ENCODE measurements around the gene TMEM184C. TPM values are rescaled to one million over a fixed set of nuclear protein-coding genes. Genes with fewer than 3 reads are reported as not detected.
A peak's percentile ranks its signal among the peaks of the same experiment; 100 is the strongest.

Gene TMEM184C
- total RNA-seq, 1 experiment from 2014 or later: 43.8 TPM

GRCh38 chr4:147633113-147633512 lies 15.9 kb downstream of the TMEM184C start:
- H3K27me3 Mint-ChIP-seq (ENCODE audit: low read depth): no peaks in the 10 kb centered on the region
- Histone ChIP-seq H3K9ac (ENCODE audit: extremely low read depth, insufficient read length, low read length) (no peak overlapping the region), H3K27me3 (ENCODE audit: insufficient read depth, low read length) (no peaks in the 10 kb centered on the region), H3T11ph (ENCODE audit: low read length) (no peak overlapping the region), H3K9me3 (ENCODE audit: control insufficient read depth, low read depth, low read length) (no peaks in the 10 kb centered on the region), H2BK5ac (ENCODE audit: insufficient read length, low read length) (no peak overlapping the region), H3K18ac (ENCODE audit: insufficient read length, low read depth, low read length) (no peak overlapping the region), H3K27ac (ENCODE audit: insufficient read length, low read depth, low read length) (no peak overlapping the region), H2AK5ac (ENCODE audit: insufficient read length, low read length) (no peak overlapping the region), H2AFZ (ENCODE audit: low read length) (no peak overlapping the region), H3K4ac (ENCODE audit: low read depth, low read length) (no peak overlapping the region), H4K91ac (ENCODE audit: insufficient read length, low read depth, low read length) (no peak overlapping the region), H4K5ac (ENCODE audit: insufficient read length, low read depth, low read length) (no peak overlapping the region), H2BK15ac (ENCODE audit: low read depth, low read length) (no peak overlapping the region), H3K79me1 (ENCODE audit: insufficient read depth, low read depth, low read length, poor library complexity, severe bottlenecking) (no peaks in the 10 kb centered on the region), H2BK20ac (ENCODE audit: low read depth, low read length, poor library complexity, severe bottlenecking) (no peak overlapping the region), H3K56ac (ENCODE audit: insufficient read length, low read depth, low read length) (no peak overlapping the region), H2BK12ac (ENCODE audit: insufficient read length, low read depth, low read length) (no peak overlapping the region), H4K20me1 (ENCODE audit: control insufficient read depth, insufficient read depth, insufficient read length) (no peaks in the 10 kb centered on the region), H4K8ac (replicated peaks; ENCODE audit: insufficient read length, low read depth, low read length) (no peak overlapping the region), H3K23me2 (ENCODE audit: insufficient read length, low read depth, low read length, poor library complexity, severe bottlenecking) (no peaks in the 10 kb centered on the region), H3K14ac (ENCODE audit: insufficient read depth, low read length) (no peak overlapping the region), H3K4me2 (ENCODE audit: insufficient read depth, insufficient read length, low read length) (no peak overlapping the region), H3K23ac (ENCODE audit: insufficient read length, low read depth, low read length) (no peak overlapping the region), H3K79me2 (ENCODE audit: insufficient read depth, low read length) (no peaks in the 10 kb centered on the region), H3K4me1 (ENCODE audit: insufficient read depth, low read length) (no peaks in the 10 kb centered on the region), H2BK120ac (ENCODE audit: low read depth, low read length, poor library complexity, severe bottlenecking) (no peak overlapping the region)
- no peak for TF ChIP-seq CTCF (conservative IDR thresholded peaks at IDR 0.05)
- peaks cover 23 to 66% (median 56%) of the 10 kb centered on the region in 3 experiments for H3K36me3 Mint-ChIP-seq (ENCODE audit: insufficient read depth in 1 of 3, low read depth in 3 of 3)
- H3K4me1 Mint-ChIP-seq: peaks cover 16 to 20% of the 10 kb centered on the region in 2 experiments
- H3K4me3 Mint-ChIP-seq: no peak overlapping the region
- no peak for DNase-seq
- no peaks in the 10 kb centered on the region for H3K9me3 Mint-ChIP-seq
- peak overlapping the region in 2 of 3 experiments; percentile 68 to 94; a peak in 3 of 7 replicates for H3K27ac Mint-ChIP-seq
- no CpG with 5 or more reads among the region's 3 CpGs for WGBS (ENCODE audit: extremely low coverage, insufficient read length, low lambda C conversion rate)
